Glutamatergic neuron (in vitro differentiated cells): ENCODE results near the gene ODAM. TPM values are rescaled to one million over a fixed set of nuclear protein-coding genes. Genes with fewer than 3 reads are reported as not detected.
"Not testable (repeated sequence)": the region's sequence is repeated elsewhere in the genome, so short reads cannot be mapped to it uniquely, and the experiment has no call there.

Experiments
- DNase-seq: peaks from one replicate; pipeline ENCODE4 v3.0.0; 2022
- H3K27ac Mint-ChIP-seq: one replicate; pipeline ENCODE4 v1.8.0; 2020; ENCODE audit warnings: mild to moderate bottlenecking, mixed read lengths, inconsistent platforms; ENCODE audit not compliant: unreplicated experiment
- H3K27me3 Mint-ChIP-seq: one replicate; pipeline ENCODE4 v1.8.0; 2020; ENCODE audit warnings: mild to moderate bottlenecking, moderate library complexity, mixed read lengths, inconsistent platforms; ENCODE audit not compliant: unreplicated experiment
- H3K36me3 Mint-ChIP-seq: one replicate; pipeline ENCODE4 v1.8.0; 2020; ENCODE audit warnings: mild to moderate bottlenecking, mixed read lengths, inconsistent platforms; ENCODE audit not compliant: unreplicated experiment
- H3K4me1 Mint-ChIP-seq: one replicate; pipeline ENCODE4 v1.8.0; 2020; ENCODE audit warnings: mild to moderate bottlenecking, low read depth, mixed read lengths, inconsistent platforms; ENCODE audit not compliant: unreplicated experiment
- H3K4me3 Mint-ChIP-seq: one replicate; pipeline ENCODE4 v1.8.0; 2020; ENCODE audit warnings: mild to moderate bottlenecking, mixed read lengths, inconsistent platforms; ENCODE audit not compliant: unreplicated experiment
- H3K9me3 Mint-ChIP-seq: one replicate; pipeline ENCODE4 v1.8.0; 2020; ENCODE audit warnings: mild to moderate bottlenecking, moderate library complexity, mixed read lengths, inconsistent platforms; ENCODE audit not compliant: unreplicated experiment
- CTCF ChIP-seq: fragments of 200-600 bp; sonication (generic); IDR thresholded peaks from one replicate; pipeline ENCODE4 v1.5.0; 2021; ENCODE audit not compliant: partially characterized antibody, unreplicated experiment
- total RNA-seq: library from RNA; stranded (reverse); fragmentation: NEBNext Ultra II Directional; extraction: Animal tissue kit (Norgen Biotek cat#: 25700); gene quantifications from one replicate; pipeline ENCODE4 v1.2.1, GENCODE V29; 2021; ENCODE audit not compliant: unreplicated experiment

The ODAM gene
- total RNA-seq, 1 donor from 2014 or later = not detected

GRCh38 chr4:70192895-70193294, 2.6 kb upstream of the ODAM start:
- no peak overlapping the region for H3K27ac Mint-ChIP-seq
- H3K27me3 Mint-ChIP-seq = no peaks in the 10 kb centered on the region
- no peaks in the 10 kb centered on the region for H3K9me3 Mint-ChIP-seq
- no peaks in the 10 kb centered on the region for H3K36me3 Mint-ChIP-seq
- no peak overlapping the region for H3K4me3 Mint-ChIP-seq
- no peak for DNase-seq
- TF ChIP-seq CTCF = no peak
- no peaks in the 10 kb centered on the region for H3K4me1 Mint-ChIP-seq

- Mint-ChIP-seq H3K27me3 (no peaks in the 10 kb centered on the region), H3K9me3 (no peaks in the 10 kb centered on the region), H3K4me1 (no peaks in the 10 kb centered on the region), H3K36me3 (no peaks in the 10 kb centered on the region), H3K4me3 (no peak overlapping the region), H3K27ac (no peak overlapping the region)
- no peak for DNase-seq
- no peak for TF ChIP-seq CTCF
Measured at GRCh38 chr4:70196857-70197256, 1.3 kb downstream of the ODAM start.

GRCh38 chr4:70197842-70198241, 2.3 kb downstream of the ODAM start:
- Mint-ChIP-seq H3K4me1 (no peaks in the 10 kb centered on the region), H3K36me3 (no peaks in the 10 kb centered on the region), H3K27ac (no peak overlapping the region), H3K4me3 (no peak overlapping the region), H3K27me3 (no peaks in the 10 kb centered on the region), H3K9me3 (no peaks in the 10 kb centered on the region)
- no peak for DNase-seq
- no peak for TF ChIP-seq CTCF

GRCh38 chr4:70203601-70204000, 8.1 kb downstream of the ODAM start:
- H3K36me3 Mint-ChIP-seq = no peaks in the 10 kb centered on the region
- H3K4me3 Mint-ChIP-seq = no peak overlapping the region
- H3K27me3 Mint-ChIP-seq = no peaks in the 10 kb centered on the region
- no peak overlapping the region for H3K27ac Mint-ChIP-seq
- no peaks in the 10 kb centered on the region for H3K4me1 Mint-ChIP-seq
- no peak for DNase-seq
- no peak for TF ChIP-seq CTCF
- no peaks in the 10 kb centered on the region for H3K9me3 Mint-ChIP-seq

GRCh38 chr4:70212752-70213151, 17.2 kb downstream of the ODAM start:
- H3K4me3 Mint-ChIP-seq, DNase-seq, H3K27me3 Mint-ChIP-seq, H3K4me1 Mint-ChIP-seq, H3K9me3 Mint-ChIP-seq, H3K36me3 Mint-ChIP-seq, H3K27ac Mint-ChIP-seq: not testable (repeated sequence)

- H3K4me1 Mint-ChIP-seq, H3K27ac Mint-ChIP-seq, H3K27me3 Mint-ChIP-seq, DNase-seq, H3K4me3 Mint-ChIP-seq, H3K36me3 Mint-ChIP-seq, H3K9me3 Mint-ChIP-seq: not testable (repeated sequence)
Measured at GRCh38 chr4:70216109-70216508, 20.6 kb downstream of the ODAM start.

GRCh38 chr4:70216550-70216949, 21.0 kb downstream of the ODAM start:
- H3K36me3 Mint-ChIP-seq, DNase-seq, H3K9me3 Mint-ChIP-seq, H3K27ac Mint-ChIP-seq, H3K27me3 Mint-ChIP-seq, H3K4me1 Mint-ChIP-seq, H3K4me3 Mint-ChIP-seq: not testable (repeated sequence)

GRCh38 chr4:70221389-70221788, 25.9 kb downstream of the ODAM start:
- not testable (repeated sequence) for H3K27ac Mint-ChIP-seq, H3K9me3 Mint-ChIP-seq, H3K4me3 Mint-ChIP-seq, DNase-seq, H3K36me3 Mint-ChIP-seq, H3K4me1 Mint-ChIP-seq, H3K27me3 Mint-ChIP-seq

GRCh38 chr4:70221818-70222217, 26.3 kb downstream of the ODAM start:
- not testable (repeated sequence) for H3K9me3 Mint-ChIP-seq, DNase-seq, H3K4me1 Mint-ChIP-seq, H3K4me3 Mint-ChIP-seq, H3K27ac Mint-ChIP-seq, H3K36me3 Mint-ChIP-seq, H3K27me3 Mint-ChIP-seq
